ENCODE data around the gene DLG2. TPM values are rescaled to one million over a fixed set of nuclear protein-coding genes. Genes with fewer than 3 reads are reported as not detected.
"Not testable (repeated sequence)": the region's sequence is repeated elsewhere in the genome, so short reads cannot be mapped to it uniquely, and the experiment has no call there.

The DLG2 gene
- total RNA-seq, 1 donor from 2014 or later = 0.43 TPM

DNA sequence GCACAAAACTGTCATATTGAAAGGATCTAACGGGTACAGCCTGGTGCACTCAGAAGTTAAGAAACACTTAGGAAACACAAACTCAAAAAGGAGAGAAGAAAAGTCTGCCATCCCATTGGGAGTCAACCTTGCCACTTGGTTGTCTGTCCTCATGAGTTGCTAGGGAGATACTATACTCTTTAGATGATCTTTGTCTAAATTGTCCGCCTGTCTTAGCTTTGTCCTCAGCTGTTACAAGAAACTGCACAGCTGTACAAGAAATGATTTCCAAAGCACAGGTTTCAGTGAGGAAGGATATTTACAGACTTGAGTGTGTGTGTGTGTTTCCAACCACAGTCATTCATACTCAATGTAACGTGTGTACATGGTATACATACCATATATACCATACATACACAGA lies 2171.8 kb downstream of the DLG2 start:
- Histone ChIP-seq H3K9me3 (no peaks in the 10 kb centered on the region), H3K4me3 (no peak overlapping the region), H3K27ac (no peak overlapping the region), H3K27me3 (no peaks in the 10 kb centered on the region), H3K4me1 (no peaks in the 10 kb centered on the region), H3K36me3 (no peaks in the 10 kb centered on the region)
- intact Hi-C loops (cut with DNase I) = no loop called here
- no peak for DNase-seq (ENCODE audit: low spot score in 2 of 2)
- TF ChIP-seq, protein P1, sequence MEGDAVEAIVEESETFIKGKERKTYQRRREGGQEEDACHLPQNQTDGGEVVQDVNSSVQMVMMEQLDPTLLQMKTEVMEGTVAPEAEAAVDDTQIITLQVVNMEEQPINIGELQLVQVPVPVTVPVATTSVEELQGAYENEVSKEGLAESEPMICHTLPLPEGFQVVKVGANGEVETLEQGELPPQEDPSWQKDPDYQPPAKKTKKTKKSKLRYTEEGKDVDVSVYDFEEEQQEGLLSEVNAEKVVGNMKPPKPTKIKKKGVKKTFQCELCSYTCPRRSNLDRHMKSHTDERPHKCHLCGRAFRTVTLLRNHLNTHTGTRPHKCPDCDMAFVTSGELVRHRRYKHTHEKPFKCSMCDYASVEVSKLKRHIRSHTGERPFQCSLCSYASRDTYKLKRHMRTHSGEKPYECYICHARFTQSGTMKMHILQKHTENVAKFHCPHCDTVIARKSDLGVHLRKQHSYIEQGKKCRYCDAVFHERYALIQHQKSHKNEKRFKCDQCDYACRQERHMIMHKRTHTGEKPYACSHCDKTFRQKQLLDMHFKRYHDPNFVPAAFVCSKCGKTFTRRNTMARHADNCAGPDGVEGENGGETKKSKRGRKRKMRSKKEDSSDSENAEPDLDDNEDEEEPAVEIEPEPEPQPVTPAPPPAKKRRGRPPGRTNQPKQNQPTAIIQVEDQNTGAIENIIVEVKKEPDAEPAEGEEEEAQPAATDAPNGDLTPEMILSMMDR (IDR thresholded peaks at IDR 0.05) = no peak

DNA sequence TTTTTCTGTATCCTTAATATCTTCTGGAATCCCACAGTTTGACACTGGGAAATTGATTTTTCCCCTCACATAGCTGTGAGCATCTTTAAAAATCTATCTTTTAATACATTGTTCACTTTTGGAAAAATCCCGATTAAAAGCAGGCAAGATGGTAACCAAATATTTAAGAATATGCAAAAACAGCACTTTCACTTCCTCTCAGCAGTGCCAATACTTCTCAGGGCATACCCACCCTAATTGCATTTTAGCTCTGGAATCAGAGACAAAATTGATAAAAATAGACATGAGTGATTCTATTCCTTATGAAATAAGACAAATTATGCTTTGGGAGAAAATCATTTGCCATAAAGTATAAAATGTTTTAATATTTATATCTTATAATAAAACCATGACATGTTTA lies 2172.5 kb downstream of the DLG2 start:
- Histone ChIP-seq H3K36me3 (no peaks in the 10 kb centered on the region), H3K27ac (no peak overlapping the region), H3K27me3 (no peaks in the 10 kb centered on the region), H3K4me3 (no peak overlapping the region), H3K4me1 (no peaks in the 10 kb centered on the region), H3K9me3 (no peaks in the 10 kb centered on the region)
- TF ChIP-seq, protein P1 (IDR thresholded peaks at IDR 0.05) = no peak
- no peak for DNase-seq (ENCODE audit: low spot score in 2 of 2)
- intact Hi-C loops (cut with DNase I) = no loop called here

- intact Hi-C loops (cut with DNase I) = no loop called here
- TF ChIP-seq, protein P1 (IDR thresholded peaks at IDR 0.05) = no peak
- Histone ChIP-seq H3K9me3 (no peaks in the 10 kb centered on the region), H3K4me3 (no peak overlapping the region), H3K36me3 (no peaks in the 10 kb centered on the region), H3K4me1 (no peaks in the 10 kb centered on the region), H3K27ac (no peak overlapping the region), H3K27me3 (no peaks in the 10 kb centered on the region)
- DNase-seq (ENCODE audit: low spot score in 2 of 2) = no peak
Measured at GRCh38 chr11:83449338-83449913, 2177.7 kb downstream of the DLG2 start.

DNA sequence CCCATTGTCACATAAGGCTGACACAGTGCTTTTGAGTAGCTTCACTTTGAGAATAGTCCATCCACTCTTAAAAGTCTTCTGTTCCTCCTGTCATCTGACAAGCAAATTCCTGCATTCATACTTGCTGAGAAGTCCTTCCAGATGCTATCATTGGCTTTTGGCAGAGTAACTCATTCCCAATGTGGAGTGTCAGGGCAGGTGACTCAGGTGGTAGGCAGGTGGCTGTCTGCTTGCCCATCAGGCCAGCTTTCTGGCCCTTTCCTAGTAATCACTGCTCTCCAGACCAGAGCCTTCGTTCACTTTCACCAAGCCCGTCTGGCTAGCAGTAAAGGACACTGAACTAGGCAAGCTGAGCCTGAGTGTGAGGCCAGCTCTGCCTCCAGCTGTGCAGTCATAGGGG lies 2178.5 kb downstream of the DLG2 start:
- no peaks in the 10 kb centered on the region for H3K4me1 ChIP-seq
- H3K4me3 ChIP-seq = no peak overlapping the region
- intact Hi-C loops (cut with DNase I) = no loop called here
- H3K27ac ChIP-seq = no peak overlapping the region
- H3K9me3 ChIP-seq = no peaks in the 10 kb centered on the region
- TF ChIP-seq, protein P1 (IDR thresholded peaks at IDR 0.05) = no peak
- no peaks in the 10 kb centered on the region for H3K27me3 ChIP-seq
- no peak for DNase-seq (ENCODE audit: low spot score in 2 of 2)
- no peaks in the 10 kb centered on the region for H3K36me3 ChIP-seq

- H3K36me3 ChIP-seq; H3K27ac ChIP-seq; H3K4me1 ChIP-seq; DNase-seq (ENCODE audit: low spot score in 2 of 2); H3K9me3 ChIP-seq; H3K27me3 ChIP-seq; intact Hi-C loops (cut with DNase I); H3K4me3 ChIP-seq: not testable (repeated sequence)
Measured at GRCh38 chr11:83443880-83444279, 2183.3 kb downstream of the DLG2 start.

DNA sequence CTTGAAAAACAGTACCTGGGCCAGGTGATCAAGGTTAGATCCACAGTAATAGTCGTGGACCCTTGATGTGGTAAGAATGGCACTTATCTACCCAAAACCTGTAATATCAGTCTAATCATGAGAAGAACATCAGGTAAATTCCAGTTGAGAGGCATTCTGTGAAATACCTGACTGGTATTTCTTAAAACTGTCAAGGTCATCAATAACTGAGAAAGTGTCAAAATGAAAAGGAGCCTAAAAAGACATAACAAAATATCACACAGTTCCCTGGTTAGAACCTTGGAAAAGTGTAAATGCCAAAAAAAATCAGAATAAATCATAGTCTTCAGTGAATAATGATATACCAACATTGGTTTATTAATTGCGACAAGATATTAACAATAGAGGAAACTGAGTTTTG lies 2185.5 kb downstream of the DLG2 start:
- intact Hi-C loops (cut with DNase I) = no loop called here
- Histone ChIP-seq H3K27ac (no peak overlapping the region), H3K27me3 (no peaks in the 10 kb centered on the region), H3K4me3 (no peak overlapping the region), H3K36me3 (no peaks in the 10 kb centered on the region), H3K4me1 (no peaks in the 10 kb centered on the region), H3K9me3 (no peaks in the 10 kb centered on the region)
- TF ChIP-seq, protein P1 (IDR thresholded peaks at IDR 0.05) = no peak
- no peak for DNase-seq (ENCODE audit: low spot score in 2 of 2)
